ENCODE measurements around the gene MORC1.

MORC1 gene

GRCh38 chr3:109045271-109046040, 72.5 kb downstream of the MORC1 start:
- no peak for DNase-seq (ENCODE audit: low spot score)
- no peak for TF ChIP-seq CTCF (IDR thresholded peaks at IDR 0.05; ENCODE audit: extremely low read depth, insufficient read depth, missing control alignments)
- in situ Hi-C loops (cut with MboI; ENCODE audit: low pct_unique_long_range_greater_than_20kb, low sequenced_read_pairs, unreplicated experiment), result no loop called here

- no peak for DNase-seq (ENCODE audit: low spot score)
- in situ Hi-C loops (cut with MboI; ENCODE audit: low pct_unique_long_range_greater_than_20kb, low sequenced_read_pairs, unreplicated experiment), result no loop called here
- TF ChIP-seq CTCF (IDR thresholded peaks at IDR 0.05; ENCODE audit: extremely low read depth, insufficient read depth, missing control alignments), result no peak
Measured at GRCh38 chr3:109035082-109035481, 82.9 kb downstream of the MORC1 start.

- no peak for TF ChIP-seq CTCF (IDR thresholded peaks at IDR 0.05; ENCODE audit: extremely low read depth, insufficient read depth, missing control alignments)
- in situ Hi-C loops (cut with MboI; ENCODE audit: low pct_unique_long_range_greater_than_20kb, low sequenced_read_pairs, unreplicated experiment), result no loop called here
- no peak for DNase-seq (ENCODE audit: low spot score)
Measured at GRCh38 chr3:109033000-109033660, 84.8 kb downstream of the MORC1 start.

- in situ Hi-C loops (cut with MboI; ENCODE audit: low pct_unique_long_range_greater_than_20kb, low sequenced_read_pairs, unreplicated experiment), result loop anchor here (10.0 kb wide), 1 partner anchor 56 kb away; no protein-coding TSS in a partner anchor
- TF ChIP-seq CTCF (IDR thresholded peaks at IDR 0.05; ENCODE audit: extremely low read depth, insufficient read depth, missing control alignments), result no peak
- no peak for DNase-seq (ENCODE audit: low spot score)
Measured at GRCh38 chr3:109028753-109029152, 89.2 kb downstream of the MORC1 start.

- TF ChIP-seq CTCF (IDR thresholded peaks at IDR 0.05; ENCODE audit: extremely low read depth, insufficient read depth, missing control alignments), result no peak
- in situ Hi-C loops (cut with MboI; ENCODE audit: low pct_unique_long_range_greater_than_20kb, low sequenced_read_pairs, unreplicated experiment), result loop anchor here (10.0 kb wide), 1 partner anchor 58 kb away; no protein-coding TSS in a partner anchor
- DNase-seq (ENCODE audit: low spot score), result no peak
Measured at GRCh38 chr3:109026821-109027220, 91.1 kb downstream of the MORC1 start.

- in situ Hi-C loops (cut with MboI; ENCODE audit: low pct_unique_long_range_greater_than_20kb, low sequenced_read_pairs, unreplicated experiment), result loop anchor here (10.0 kb wide), 1 partner anchor 59 kb away; no protein-coding TSS in a partner anchor
- TF ChIP-seq CTCF (IDR thresholded peaks at IDR 0.05; ENCODE audit: extremely low read depth, insufficient read depth, missing control alignments), result no peak
- DNase-seq (ENCODE audit: low spot score), result no peak
Measured at GRCh38 chr3:109025896-109026295, 92.0 kb downstream of the MORC1 start.

All from GM13977 (cell line).